Endothelial cell (in vitro differentiated cells): Measurements from ENCODE around the gene CYTIP. TPM values are rescaled to one million over a fixed set of nuclear protein-coding genes. Genes with fewer than 3 reads are reported as not detected.

Source experiments
- DNase-seq: peaks from one replicate; pipeline ENCODE4 v3.0.0; 2021; ENCODE audit warnings: low spot score
- H3K27ac Mint-ChIP-seq: one replicate; pipeline ENCODE4 v1.8.0; 2021; ENCODE audit warnings: mixed read lengths, inconsistent platforms; ENCODE audit not compliant: unreplicated experiment
- H3K27me3 Mint-ChIP-seq: one replicate; pipeline ENCODE4 v1.8.0; 2021; ENCODE audit warnings: mild to moderate bottlenecking, moderate library complexity, mixed read lengths, inconsistent platforms; ENCODE audit not compliant: unreplicated experiment
- H3K36me3 Mint-ChIP-seq: one replicate; pipeline ENCODE4 v1.8.0; 2021; ENCODE audit warnings: mild to moderate bottlenecking, low read depth, mixed read lengths, inconsistent platforms; ENCODE audit not compliant: unreplicated experiment
- H3K4me1 Mint-ChIP-seq: one replicate; pipeline ENCODE4 v1.8.0; 2021; ENCODE audit warnings: mild to moderate bottlenecking, mixed read lengths, inconsistent platforms; ENCODE audit not compliant: unreplicated experiment
- H3K4me3 Mint-ChIP-seq: one replicate; pipeline ENCODE4 v1.8.0; 2021; ENCODE audit warnings: mild to moderate bottlenecking, mixed read lengths, inconsistent platforms; ENCODE audit not compliant: unreplicated experiment
- H3K9me3 Mint-ChIP-seq: one replicate; pipeline ENCODE4 v1.8.0; 2021; ENCODE audit warnings: mixed read lengths, inconsistent platforms; ENCODE audit not compliant: unreplicated experiment
- total RNA-seq: library from RNA; stranded (reverse); fragmentation: NEBNext Ultra II Directional; extraction: Animal tissue kit (Norgen Biotek cat#: 25700); gene quantifications from one replicate; pipeline ENCODE4 v1.2.1, GENCODE V29; 2021; ENCODE audit not compliant: unreplicated experiment
- TF ChIP-seq, protein P1 (sequence below): fragments of 200-600 bp; sonication (generic); IDR thresholded peaks from one replicate; pipeline ENCODE4 v1.5.0; 2021; ENCODE audit warnings: antibody characterized with exemption; ENCODE audit not compliant: unreplicated experiment

Gene CYTIP
- total RNA-seq, 1 donor from 2014 or later: not detected

DNA sequence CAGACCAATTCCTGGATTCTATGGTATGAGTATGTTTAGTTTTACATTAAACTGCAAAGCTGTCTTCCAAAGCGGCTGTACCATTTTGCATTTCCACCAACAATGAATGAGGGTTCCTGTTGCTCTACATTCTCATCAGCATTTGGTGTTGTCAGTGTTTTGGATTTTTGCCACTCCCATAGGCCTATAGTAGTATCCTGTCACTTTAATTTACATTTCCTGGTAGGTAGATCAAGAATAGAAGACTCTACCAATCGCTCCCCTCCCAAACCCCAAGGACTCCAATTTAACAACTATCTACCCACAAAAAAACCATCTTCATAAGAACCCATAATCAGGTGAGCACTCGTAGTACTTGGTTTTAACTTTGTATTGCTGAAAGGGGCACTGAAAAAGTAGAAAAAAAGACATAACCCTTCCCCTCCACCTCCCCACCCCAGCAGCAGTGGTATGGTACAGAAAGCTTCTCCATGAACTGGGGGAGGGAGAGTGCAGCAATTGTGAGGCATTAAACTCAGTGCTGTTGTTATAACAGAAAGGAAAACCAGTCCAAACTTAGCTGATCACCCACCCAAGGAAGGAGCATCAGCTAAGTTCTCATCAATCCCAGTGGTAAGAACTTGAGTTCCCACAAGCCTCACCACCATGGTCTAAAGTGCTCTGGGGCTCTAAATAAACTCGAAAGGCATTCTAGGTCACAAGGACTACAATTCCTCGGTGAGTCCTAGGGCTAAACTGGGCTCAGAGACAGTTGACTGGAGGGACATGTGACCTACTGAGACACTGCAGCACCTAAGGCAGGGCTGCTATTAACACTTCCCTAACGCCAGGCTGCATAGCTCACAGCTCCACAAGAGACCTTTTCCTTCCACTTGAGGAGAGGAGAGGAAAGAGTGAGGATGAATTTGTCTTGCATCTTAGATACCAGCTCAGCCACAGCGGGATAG, 35.5 kb upstream of the CYTIP start:
- H3K9me3 Mint-ChIP-seq: no peaks in the 10 kb centered on the region
- no peak overlapping the region for H3K4me3 Mint-ChIP-seq
- DNase-seq: no peak
- no peaks in the 10 kb centered on the region for H3K27me3 Mint-ChIP-seq
- H3K27ac Mint-ChIP-seq: no peak overlapping the region
- no peaks in the 10 kb centered on the region for H3K4me1 Mint-ChIP-seq
- TF ChIP-seq, protein P1, sequence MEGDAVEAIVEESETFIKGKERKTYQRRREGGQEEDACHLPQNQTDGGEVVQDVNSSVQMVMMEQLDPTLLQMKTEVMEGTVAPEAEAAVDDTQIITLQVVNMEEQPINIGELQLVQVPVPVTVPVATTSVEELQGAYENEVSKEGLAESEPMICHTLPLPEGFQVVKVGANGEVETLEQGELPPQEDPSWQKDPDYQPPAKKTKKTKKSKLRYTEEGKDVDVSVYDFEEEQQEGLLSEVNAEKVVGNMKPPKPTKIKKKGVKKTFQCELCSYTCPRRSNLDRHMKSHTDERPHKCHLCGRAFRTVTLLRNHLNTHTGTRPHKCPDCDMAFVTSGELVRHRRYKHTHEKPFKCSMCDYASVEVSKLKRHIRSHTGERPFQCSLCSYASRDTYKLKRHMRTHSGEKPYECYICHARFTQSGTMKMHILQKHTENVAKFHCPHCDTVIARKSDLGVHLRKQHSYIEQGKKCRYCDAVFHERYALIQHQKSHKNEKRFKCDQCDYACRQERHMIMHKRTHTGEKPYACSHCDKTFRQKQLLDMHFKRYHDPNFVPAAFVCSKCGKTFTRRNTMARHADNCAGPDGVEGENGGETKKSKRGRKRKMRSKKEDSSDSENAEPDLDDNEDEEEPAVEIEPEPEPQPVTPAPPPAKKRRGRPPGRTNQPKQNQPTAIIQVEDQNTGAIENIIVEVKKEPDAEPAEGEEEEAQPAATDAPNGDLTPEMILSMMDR: no peak
- H3K36me3 Mint-ChIP-seq: no peaks in the 10 kb centered on the region

DNA sequence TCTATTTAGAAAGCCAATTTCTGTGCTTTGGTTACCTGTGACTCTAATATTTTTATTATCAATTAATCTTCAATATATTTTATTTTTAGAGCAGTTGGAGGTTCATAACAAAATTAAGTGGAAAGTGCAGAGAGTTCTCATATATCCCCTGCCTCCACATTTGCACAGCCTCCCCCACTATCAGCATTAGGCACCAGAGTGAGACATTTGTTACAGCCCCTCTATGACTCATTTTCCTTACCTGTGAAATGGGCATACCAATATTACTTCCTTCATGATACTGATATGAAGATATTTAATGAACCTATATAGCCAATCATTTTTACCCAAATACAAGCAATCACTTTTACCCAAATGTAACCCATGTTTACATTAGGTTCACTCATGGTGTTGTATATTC, 34.0 kb upstream of the CYTIP start:
- Mint-ChIP-seq H3K36me3 (no peaks in the 10 kb centered on the region), H3K27ac (no peak overlapping the region), H3K4me1 (no peaks in the 10 kb centered on the region), H3K9me3 (no peaks in the 10 kb centered on the region), H3K27me3 (no peaks in the 10 kb centered on the region), H3K4me3 (no peak overlapping the region)
- TF ChIP-seq, protein P1: no peak
- no peak for DNase-seq

GRCh38 chr2:157476953-157477709, 33.2 kb upstream of the CYTIP start:
- Mint-ChIP-seq H3K4me3 (no peak overlapping the region), H3K9me3 (no peaks in the 10 kb centered on the region), H3K4me1 (no peaks in the 10 kb centered on the region)

DNA sequence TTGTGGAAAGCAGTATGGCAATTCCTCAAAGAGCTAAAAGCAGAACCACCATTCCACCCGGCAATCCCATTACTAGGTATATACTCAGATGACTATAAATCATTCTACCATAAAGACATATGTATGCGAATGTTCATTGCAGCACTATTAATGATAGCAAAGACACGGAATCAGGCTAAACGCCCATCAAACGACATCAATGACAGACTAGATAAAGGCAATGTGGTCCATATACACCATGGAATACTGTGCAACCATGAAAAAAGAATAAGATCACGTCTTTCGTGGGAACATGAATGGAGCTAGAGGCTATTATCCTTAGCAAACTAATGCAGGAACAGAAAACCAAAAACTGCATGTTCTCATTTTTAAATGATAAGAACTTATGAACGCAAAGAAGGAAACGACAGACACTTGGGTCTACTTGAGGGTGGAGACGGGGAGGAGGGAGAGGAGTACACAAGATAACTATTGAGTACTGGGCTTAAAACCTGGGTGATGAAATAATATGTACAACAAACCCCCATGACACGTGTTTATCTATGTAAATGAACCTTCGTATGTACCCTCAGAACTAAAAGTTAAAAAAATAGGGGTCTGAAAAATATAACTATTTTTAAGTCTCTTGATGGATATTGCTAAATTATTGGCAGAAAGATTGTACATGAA, 32.0 kb upstream of the CYTIP start:
- Mint-ChIP-seq H3K9me3 (no peaks in the 10 kb centered on the region), H3K4me1 (no peaks in the 10 kb centered on the region), H3K36me3 (no peaks in the 10 kb centered on the region), H3K27ac (no peak overlapping the region), H3K4me3 (no peak overlapping the region), H3K27me3 (no peaks in the 10 kb centered on the region)
- TF ChIP-seq, protein P1: no peak
- DNase-seq: no peak

More at GRCh38 chr2:157476953-157477709, 33.2 kb upstream of the CYTIP start:
- no peak overlapping the region for H3K27ac Mint-ChIP-seq
- H3K27me3 Mint-ChIP-seq: no peaks in the 10 kb centered on the region
- no peak for DNase-seq
- TF ChIP-seq, protein P1: no peak
- no peaks in the 10 kb centered on the region for H3K36me3 Mint-ChIP-seq
